GM18861 (cell line): Measurements from ENCODE around the gene ZNF556.
"Not testable (repeated sequence)": the region's sequence is repeated elsewhere in the genome, so short reads cannot be mapped to it uniquely, and the experiment has no call there.

Experiments used
- ATAC-seq: cut with Tn5 transposase; IDR thresholded peaks from one replicate; pipeline ENCODE4 v1.9.1; 2021; ENCODE audit not compliant: unreplicated experiment

ZNF556 gene

GRCh38 chr19:2903326-2903725 is 36.2 kb downstream of the ZNF556 start:
- not testable (repeated sequence) for ATAC-seq

- no peak for ATAC-seq
Observed at GRCh38 chr19:2905918-2906519, 38.9 kb downstream of the ZNF556 start.

DNA sequence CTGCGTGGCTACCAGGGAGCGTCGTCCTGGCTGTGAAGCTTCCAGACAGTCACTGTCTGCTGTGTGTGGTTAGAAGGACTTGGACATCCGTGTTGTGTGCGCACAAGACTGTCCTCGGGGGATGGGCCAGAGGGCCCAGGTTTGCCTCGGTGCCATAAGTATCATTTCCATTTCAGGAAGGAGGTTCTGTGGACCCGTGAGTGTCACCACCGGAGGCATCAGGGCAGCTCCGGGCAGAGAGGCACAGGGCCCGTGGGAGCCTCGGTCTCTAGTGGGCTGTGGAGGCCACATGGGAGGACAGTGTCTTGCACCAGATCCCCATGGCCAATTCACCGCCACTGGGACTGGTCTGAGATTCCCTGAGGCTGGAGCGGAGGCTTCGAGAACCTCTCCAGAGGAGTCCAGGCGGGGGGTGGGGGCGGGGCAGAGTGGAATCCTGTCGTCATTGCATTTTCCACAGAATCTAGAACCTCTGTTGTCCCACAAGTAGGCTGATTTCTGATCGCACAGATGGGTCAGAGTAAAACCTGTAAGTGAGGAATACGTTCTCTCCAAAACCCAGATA is 39.6 kb downstream of the ZNF556 start:
- ATAC-seq, result no peak

- no peak for ATAC-seq
Observed at GRCh38 chr19:2912306-2912705, 45.2 kb downstream of the ZNF556 start.

DNA sequence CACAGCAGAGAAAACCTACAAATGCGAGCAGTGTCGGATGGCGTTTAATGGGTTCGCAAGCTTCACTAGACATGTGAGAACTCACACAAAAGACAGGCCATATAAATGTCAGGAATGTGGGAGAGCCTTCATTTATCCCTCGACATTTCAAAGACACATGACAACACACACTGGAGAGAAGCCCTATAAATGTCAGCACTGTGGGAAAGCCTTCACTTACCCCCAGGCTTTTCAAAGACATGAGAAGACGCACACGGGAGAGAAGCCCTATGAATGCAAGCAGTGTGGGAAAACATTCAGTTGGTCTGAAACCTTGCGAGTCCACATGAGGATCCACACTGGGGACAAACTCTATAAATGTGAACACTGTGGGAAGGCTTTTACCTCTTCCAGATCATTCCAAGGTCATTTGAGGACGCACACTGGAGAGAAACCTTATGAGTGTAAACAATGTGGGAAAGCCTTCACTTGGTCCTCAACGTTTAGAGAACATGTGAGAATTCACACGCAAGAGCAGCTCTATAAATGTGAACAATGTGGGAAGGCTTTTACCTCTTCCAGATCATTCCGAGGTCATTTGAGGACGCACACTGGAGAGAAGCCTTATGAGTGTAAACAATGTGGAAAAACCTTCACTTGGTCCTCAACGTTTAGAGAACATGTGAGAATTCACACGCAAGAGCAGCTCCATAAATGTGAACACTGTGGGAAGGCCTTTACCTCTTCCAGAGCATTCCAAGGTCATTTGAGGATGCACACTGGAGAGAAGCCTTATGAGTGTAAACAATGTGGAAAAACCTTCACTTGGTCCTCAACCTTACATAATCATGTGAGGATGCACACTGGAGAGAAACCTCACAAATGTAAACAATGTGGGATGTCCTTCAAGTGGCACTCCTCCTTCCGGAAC is 50.4 kb downstream of the ZNF556 start:
- ATAC-seq, result no peak

GRCh38 chr19:2922987-2923386 is 55.9 kb downstream of the ZNF556 start:
- ATAC-seq, result no peak

GRCh38 chr19:2923510-2923909 is 56.4 kb downstream of the ZNF556 start:
- no peak for ATAC-seq

DNA sequence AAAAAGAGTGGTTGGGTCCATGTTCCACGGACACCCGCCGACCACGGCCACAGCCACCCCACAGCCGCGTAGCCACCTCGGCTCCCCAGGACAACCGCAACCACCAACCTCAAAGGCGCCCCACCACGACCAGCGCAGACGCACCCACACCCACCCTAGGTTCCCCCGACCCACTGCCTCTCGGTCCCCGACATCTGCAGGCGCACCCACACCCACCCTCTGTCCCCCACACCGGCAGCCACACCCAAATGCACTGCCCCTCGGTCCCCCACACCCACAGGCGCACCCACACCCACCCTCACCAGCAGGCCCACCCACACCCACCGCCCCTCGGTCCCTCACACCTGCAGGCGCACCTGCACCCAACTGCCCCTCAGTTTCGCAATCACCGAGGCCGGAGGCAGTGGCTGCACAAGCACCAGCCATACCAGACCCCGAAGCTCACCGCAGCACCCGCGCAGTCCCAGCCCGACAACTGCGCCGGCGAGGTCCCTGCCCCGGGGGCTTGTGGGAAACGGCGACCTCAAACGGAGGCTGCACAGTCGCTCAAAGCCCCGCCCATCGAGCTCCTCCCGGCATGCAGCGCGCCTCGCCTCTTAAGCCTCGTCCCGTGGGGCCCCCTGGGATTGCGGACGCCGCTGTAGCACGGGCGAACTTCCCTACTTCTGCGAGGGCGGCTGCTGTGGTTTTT is 59.4 kb downstream of the ZNF556 start:
- ATAC-seq, result no peak

- ATAC-seq, result no peak
Observed at GRCh38 chr19:2927032-2927430, 59.9 kb downstream of the ZNF556 start.
